SK-MEL-5 (cell line): Measurements from ENCODE around the gene ZNF618. TPM values are rescaled to one million over a fixed set of nuclear protein-coding genes. Genes with fewer than 3 reads are reported as not detected.
"Not testable (repeated sequence)": the region's sequence is repeated elsewhere in the genome, so short reads cannot be mapped to it uniquely, and the experiment has no call there.

Experiments used
- DNase-seq: peaks from one replicate; pipeline ENCODE4 v3.0.0-alpha.2; 2016; ENCODE audit warnings: low read depth, low spot score
- in situ Hi-C: cut with HindIII; loops from 2 replicates; pipeline ENCODE4 v1.10.0; 2016; ENCODE audit warnings: low sequenced_read_pairs, high pct_unique_total_duplicates, low pct_unique_long_range_greater_than_20kb
- total RNA-seq: library from RNA; depleted of rRNA; stranded (reverse); fragments of >200 nt; shearing (Covaris generic); gene quantifications from 2 replicates; pipeline ENCODE4 v1.2.3, GENCODE V29; 2014

Gene ZNF618
- total RNA-seq, 1 experiment from 2014 or later, result 2.2 TPM

DNA sequence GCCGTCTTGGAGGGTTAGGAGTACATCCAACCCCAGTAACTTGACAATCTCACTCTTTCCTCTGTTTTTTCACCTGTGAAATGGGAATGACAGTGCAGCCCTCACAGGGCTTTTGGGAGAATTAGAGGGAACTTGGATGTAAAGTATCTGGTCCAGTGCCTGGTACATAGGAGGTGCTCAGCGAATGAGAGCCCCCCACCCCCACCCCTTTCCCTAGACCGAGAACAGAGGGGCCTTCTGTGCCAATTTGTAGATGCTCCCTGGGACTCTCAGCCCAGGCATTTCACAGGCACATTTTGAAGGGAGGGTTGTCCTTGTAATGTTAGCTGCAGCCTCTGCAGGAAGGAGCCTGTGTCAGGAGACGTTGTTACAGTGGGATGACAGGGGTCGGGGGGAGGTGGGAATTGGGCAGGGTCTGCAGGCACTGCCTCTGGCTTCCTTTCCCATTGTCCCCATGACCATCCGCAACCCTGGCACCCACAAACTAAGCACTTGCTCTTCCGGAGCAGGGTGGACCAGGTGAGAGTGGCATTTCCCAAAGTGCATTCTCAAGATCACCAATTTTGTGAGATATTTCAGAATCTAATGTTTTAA lies 155.0 kb downstream of the ZNF618 start:
- in situ Hi-C loops, result no loop called here

DNA sequence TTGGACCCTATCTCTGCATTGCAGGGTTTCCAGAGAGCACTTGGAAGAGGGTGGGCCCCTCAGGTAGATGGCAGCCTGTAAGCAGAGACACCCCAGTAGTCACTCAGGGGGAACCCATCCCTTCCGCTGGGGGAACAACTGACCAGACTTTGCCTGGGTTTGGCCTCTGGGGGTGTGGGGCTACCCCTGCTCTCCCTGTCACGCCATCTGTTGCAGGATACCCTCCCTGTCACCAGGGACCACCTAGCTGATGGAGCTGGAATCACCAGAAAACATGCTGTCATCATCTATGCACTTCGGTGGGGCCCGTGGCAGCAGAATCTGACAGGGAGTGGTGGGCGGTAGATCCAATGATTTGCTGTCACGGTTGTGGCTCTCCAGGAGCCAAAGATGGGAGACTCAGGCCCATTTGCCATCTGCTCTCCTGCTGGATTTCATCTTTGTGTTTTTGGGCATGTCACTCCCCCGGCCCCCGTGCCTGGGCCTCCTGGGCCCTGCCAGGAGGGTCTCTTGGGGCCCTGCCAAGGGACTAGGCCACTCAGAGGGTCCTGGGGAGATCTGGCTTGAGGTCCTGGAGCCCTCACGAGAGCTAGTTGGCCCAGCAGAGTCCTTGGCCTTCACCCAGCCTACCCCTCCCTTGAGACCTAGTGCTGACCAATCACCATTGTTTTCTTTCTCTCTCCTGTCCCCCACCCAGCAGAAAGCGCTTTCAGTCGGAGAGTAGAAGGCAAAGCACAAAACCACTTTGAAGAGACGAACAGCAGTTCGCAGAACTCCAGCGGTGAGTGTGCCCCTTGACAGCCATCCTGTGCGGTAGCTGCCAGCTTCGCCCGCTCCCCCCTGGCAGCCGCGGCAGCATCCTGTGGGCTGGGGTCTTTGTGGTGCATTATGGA lies 156.1 kb downstream of the ZNF618 start:
- in situ Hi-C loops, result no loop called here
- no peak for DNase-seq

More for the DNA sequence above, 155.0 kb downstream of the ZNF618 start:
- DNase-seq, result no peak

DNA sequence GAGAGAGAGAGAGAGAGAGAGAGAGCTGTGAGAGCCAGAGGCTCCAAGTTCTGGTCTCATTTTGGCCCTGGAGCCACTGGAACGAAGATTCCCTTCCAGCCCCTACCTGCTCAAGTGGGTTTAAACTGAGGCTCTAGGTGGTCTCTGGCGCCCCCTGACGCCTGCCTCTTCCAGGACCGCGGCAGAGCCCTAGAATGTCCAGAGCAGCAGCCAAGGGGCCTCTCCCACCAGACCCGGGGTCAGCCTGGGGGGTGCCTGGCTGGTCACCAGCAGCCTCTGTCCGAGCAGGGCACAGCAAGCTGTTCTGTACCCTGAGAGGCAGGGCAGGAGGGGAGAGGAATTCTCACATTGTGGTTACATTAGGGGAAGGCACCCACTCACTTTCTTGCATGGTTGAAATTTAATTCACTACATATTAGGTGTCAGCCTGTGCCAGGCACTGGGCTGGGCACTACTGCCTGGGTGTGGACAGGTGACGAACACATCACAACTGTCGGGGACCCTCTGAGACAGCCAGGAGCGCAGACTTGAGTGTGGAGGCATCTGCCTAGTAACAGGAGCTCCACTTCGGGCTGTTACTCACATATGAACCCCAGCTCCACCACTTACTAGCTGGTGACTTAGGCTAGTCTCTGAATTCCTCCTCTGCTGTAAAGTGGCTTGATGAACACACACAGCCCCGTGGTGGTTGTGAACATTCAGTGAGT lies 157.4 kb downstream of the ZNF618 start:
- peak; percentile 54 for DNase-seq
- in situ Hi-C loops, result no loop called here

DNA sequence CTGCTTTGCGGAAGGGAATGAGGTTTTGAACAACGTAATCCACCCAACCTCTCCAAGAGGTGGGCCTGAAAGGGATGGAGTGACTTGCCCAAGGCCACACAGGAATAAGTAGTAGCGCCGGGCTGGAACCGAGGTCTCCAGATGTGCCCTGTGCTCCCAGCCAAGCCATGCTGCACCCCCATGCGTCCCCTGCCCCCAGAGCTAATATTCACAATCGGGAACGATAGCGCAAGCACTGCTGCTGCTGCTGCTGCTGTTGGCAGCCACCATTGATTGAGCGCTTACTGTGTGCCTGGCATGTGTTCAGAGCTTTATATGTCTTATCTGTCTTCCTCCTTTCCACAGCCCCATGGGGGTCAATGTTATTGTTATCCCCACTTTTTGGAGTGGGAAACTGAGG lies 158.1 kb downstream of the ZNF618 start:
- no peak for DNase-seq
- in situ Hi-C loops, result no loop called here

DNA sequence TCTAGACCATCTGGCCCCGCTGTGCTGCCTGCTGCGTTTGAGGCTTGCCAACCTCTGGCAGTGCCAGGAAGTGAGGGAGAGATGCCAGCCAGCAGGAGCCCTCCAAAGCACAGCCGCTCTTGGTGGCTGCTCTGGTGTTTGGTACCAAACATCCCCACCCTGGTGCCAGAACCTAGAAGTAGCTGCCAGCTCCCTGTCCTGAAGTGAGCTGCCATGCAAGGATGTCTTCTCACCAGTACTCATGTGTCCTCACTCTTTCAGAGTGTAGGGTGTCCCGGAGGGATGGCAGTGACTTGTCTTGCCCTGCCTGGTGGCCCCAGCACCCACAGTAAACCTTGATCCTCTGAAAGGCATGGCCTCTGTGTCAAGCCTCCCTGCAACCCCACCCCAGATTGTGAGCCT lies 158.6 kb downstream of the ZNF618 start:
- DNase-seq, result no peak
- in situ Hi-C loops, result no loop called here

DNA sequence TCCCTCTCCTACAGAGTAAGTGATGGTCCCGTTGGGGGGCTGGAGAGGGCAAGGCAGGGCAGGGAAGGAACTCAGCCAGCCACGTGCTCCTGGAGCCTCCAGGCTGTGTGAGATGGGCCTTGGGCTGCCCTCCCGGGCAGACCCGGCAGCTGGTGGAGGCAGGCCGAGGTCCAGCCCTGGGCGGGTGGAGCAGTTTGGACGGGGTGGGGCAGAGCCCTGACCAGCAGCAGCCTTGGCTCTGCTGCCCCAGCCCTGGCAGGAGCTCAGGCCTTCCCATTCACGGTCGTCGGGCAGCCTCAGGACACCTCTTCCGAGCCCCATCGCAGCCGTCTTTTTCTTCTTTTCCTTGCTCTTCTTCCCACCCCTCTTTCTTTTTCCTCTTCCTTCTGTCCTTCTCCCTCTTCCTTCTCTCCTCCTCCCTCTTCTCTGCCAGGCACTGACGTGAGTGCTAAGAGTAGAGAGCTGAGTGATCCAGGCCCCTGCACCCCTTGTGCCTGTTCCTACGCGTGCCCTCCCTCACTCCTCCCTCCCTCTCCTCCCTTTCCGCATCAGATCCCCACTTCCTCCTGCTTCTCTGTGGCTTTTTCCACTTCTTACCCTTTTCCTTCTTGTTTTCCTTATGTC lies 159.2 kb downstream of the ZNF618 start:
- DNase-seq, result no peak
- in situ Hi-C loops, result no loop called here

DNA sequence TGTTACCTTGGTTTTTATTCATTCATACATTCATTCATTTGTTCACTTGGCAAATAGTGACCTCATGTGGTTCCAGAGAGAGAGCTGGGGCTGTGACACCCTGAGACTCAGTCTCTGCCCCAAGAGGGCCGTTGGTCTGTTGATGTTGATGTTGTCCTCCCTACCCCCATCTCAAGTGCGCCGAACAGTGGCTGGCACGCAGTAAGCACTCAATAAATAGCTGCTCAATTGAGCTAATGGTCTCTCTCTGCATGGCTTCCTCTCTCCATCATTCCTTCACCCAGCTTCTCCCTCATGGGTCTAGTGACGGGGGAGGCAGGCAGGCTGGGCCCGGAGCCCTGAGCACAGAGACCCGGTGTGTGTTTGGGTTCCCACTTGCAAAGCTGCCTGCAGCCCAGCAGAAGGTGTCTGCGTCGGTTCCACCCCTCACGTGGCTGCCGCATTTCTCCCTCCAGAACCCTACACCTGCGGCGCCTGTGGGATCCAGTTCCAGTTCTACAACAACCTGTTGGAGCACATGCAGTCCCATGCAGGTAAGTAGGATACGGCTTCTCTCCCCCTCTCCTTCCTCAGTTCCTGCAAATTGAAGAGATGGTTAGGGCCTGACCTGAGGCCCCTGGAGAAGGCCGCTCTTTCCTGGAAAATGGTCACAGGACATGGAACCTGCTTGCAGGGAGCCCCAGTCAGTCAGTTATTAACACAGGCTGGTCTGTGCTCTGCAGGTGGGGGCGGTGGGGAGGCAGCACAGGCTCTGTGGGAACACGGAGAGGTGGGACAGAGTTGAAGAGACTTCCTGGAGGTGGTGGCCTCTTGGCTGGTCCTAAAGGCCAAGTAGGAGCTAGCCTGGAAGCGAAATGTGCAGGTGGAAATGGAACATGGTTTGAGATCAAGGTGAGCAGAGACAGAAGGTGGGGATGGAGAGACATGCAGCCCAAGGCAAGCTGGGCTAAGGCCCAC lies 160.0 kb downstream of the ZNF618 start:
- in situ Hi-C loops, result no loop called here
- no peak for DNase-seq

DNA sequence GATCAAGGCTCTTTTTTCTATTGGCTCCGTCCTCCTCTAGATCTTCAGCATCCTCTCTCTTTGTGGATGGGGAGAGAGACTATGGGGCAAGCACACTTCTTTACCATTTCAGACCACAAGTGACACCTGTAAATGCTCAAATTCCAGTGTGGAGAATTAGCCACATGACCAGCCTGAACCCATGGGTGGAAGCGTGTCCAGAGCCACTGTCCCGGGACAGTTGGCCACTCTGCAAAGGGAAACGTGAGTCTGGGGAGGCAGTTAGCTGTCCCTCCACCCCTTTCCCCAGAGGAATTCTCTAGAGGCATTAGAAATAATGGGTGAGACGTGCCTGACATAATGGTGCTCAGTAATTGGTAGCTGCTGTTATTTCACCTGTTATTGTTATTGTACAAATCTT lies 161.1 kb downstream of the ZNF618 start:
- in situ Hi-C loops, result no loop called here
- DNase-seq, result no peak

DNA sequence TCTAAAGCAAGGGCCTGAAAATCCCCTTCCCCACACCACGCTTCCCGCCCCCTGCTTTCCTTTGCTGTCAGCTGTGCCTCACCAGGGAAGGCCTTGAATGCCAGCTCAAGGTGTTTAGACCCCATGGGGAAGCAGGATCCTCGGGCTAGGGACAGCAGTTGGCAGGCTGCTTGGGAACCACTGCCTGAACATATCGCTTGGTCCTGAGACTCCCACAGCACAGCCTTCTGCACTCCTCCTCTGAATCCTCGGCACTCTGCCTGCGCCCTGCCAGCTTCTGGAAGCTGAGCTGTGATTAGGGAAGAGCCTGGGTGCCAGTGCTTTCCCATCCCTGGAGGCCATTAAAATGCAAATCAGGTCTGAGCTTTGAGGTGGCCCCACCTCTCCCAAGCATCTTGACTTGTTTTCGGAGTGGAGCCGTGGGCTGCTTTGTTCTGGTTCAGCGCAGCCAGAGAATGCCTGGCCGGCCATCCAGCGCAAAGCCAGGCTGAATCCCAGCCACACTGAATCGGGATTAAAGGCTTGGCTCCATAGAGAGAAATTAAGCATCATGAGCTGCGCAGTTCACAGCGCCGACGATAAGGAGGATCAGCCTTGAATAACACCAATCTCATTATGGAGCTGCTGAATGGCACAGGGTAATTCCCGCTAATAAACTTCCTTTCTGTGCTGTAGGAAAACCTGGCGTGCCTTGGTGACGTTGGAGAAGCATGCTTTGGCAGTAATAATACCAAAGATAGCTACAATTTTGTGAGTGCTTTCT lies 162.0 kb downstream of the ZNF618 start:
- DNase-seq, result no peak
- in situ Hi-C loops, result no loop called here

DNA sequence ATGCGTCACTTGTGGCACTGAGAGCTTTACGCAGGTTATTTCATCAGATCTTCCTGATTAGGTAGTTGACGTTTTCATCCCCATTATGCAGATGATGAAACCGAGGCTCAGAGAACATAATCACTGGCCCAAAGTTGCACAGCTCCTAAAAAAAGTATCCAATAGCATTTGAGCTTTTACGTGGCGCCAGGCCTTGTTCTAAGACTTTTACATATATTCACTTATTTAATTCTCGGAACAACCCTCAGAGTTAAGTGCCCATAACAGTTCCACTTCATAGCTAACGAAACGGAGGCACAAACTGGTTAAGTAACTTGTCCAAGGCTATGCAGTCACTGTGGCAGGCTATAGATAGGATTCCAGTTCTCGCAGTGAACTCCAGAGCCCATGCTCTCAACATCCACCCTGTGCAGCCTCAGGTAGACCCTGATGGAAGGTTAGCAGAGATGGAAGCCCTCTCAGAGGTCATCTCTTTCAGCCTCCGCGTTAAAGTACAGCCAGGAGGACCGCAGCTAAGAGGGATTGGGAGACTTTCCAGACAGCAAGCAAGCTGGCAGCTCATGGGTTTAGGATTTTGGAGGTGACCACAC lies 162.7 kb downstream of the ZNF618 start:
- in situ Hi-C loops, result no loop called here
- DNase-seq, result no peak

DNA sequence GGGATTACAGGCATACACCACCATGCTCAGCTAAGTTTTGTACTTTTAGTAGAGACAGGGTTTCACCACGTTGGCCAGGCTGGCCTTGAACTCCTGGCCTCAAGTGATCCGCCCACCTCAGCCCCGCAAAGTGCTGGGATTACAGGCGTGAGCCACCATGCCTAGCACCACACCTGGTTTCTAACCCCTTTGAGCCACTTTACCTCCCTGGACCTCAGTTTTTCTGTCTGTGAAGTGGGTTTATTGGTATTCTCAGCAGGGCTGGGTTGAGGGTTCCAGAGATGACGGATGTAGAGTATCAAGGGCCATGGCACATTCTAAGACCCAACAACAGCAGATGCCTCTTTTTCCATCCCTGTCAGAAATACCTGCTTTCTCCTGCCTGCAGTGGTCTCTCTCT lies 163.4 kb downstream of the ZNF618 start:
- DNase-seq, result no peak
- in situ Hi-C loops, result no loop called here

DNA sequence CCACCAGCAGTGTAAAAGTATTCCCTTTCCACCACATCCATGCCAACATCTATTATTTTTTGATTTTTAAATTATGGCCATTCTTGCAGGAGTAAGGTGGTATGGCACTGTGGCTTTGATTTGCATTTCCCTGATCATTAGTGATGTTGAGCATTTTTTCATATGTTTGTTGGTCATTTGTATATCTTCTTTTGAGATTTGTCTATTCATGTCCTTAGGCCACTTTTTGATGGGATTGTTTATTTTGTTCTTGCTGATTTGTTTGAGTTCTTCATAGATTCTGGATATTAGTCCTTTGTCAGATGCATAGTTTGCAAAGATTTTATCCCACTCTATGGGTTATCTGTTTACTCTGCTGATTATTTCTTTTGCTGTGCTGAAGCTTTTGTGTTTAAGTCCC lies 167.6 kb downstream of the ZNF618 start:
- in situ Hi-C loops, DNase-seq: not testable (repeated sequence)

DNA sequence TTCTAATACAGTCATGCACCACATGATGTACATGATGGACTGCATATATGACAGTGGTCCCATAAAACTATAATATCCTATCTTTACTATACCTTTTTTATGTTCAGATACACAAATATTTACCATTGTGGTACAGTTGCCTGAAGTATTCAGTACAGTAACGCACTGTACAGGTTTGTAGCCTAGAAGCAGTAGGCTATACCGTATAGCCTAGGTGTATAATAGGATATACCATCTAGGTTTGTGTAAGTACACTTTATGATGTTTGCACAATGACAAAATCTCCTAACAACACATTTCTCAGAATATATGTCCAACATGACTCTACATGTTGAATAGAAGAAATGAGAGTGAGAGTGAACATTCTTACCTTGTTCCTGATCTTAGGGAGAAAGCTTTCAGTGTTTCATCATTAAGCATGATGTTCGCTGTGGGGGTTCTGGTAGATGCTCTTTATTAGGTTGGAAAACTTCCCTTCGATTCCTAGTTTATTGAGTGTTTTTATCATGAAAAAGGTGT lies 170.2 kb downstream of the ZNF618 start:
- DNase-seq, result no peak
- in situ Hi-C loops, result no loop called here

DNA sequence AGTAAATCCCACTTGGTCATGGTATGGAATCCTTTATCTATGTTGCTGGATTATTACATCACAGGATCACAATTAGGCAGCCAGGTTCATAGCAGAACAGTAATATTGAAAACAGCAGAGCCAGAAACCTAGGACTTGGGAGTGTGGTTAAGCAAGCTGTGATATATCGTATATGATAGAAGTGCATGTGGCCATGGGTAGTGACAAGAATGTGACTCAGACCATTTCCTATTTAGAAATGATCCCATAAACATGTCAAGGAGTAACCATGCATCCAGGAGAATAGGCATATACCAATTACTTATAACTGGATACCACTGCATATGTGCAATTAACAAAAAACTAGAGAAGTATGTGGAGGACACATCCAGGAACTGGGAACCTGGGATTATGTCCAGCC lies 170.8 kb downstream of the ZNF618 start:
- in situ Hi-C loops, result no loop called here
- DNase-seq, result no peak

DNA sequence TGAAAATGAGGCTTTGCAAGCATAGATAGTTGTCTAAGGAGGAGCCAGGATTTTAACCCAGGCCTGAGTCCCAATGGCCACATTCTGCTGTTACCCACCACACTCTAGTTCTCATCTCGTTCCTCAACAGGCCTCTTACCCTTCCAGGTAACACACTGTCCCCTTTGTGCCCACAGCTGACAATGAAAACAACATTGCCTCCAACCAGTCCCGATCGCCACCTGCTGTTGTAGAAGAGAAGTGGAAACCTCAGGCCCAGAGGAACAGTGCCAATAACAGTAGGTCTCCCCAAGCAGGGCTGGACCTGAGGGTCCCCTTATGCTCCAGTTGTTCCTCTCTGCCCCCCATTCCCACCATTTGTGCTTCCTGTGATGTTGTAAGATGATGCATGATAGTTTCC lies 171.6 kb downstream of the ZNF618 start:
- in situ Hi-C loops, result no loop called here
- peak; percentile 64 for DNase-seq
